IMR-90 (cell line): ENCODE results near the gene PAX8. TPM values are rescaled to one million over a fixed set of nuclear protein-coding genes. Genes with fewer than 3 reads are reported as not detected.

ENCODE experiments used
- ATAC-seq: fragments of 200-7000 bp; cut with Tn5 transposase; 2 replicates; pipeline ENCODE4 v1.9.1; 2020; ENCODE audit warnings: low read depth, mild to moderate bottlenecking, moderate library complexity
- BruUV-seq: library from RNA; stranded (reverse); fragments of 400-500 nt; replicated peaks from 2 replicates; lab custom pipeline; 2021; lab: Mats Ljungman, UMichigan
- CTCF ChIA-PET: fragments of 300-600 bp; formaldehyde crosslinking; extraction: SDS; loops from one replicate; lab custom pipeline; 2021; ENCODE audit warnings: antibody characterized with exemption; lab: Yijun Ruan, JAX
- POLR2A ChIA-PET: fragments of 300-600 bp; sonication (Branson Sonifier 250); formaldehyde crosslinking; loops from one replicate; lab custom pipeline; 2022; ENCODE audit warnings: antibody characterized with exemption; ENCODE audit not compliant: unreplicated experiment; lab: Charles Lee
- DNase-seq: peaks from one replicate; pipeline ENCODE4 v3.0.0; 2013
- H2AFZ ChIP-seq: replicated peaks from 2 replicates; pipeline ENCODE3; 2013; ENCODE audit warnings: low read length, mild to moderate bottlenecking; ENCODE audit not compliant: poor library complexity
- H2AK5ac ChIP-seq: 2 replicates; pipeline ENCODE4 v1.6.1; 2013; ENCODE audit warnings: low read depth, low read length, inconsistent platforms
- H2AK9ac ChIP-seq: replicated peaks from 2 replicates; pipeline ENCODE3; 2013; ENCODE audit warnings: mild to moderate bottlenecking, low read depth, low read length, moderate library complexity; ENCODE audit not compliant: poor library complexity
- H2BK120ac ChIP-seq: 2 replicates; pipeline ENCODE4 v1.6.1; 2013; ENCODE audit warnings: low read depth, low read length, inconsistent platforms
- H2BK15ac ChIP-seq: 3 replicates; pipeline ENCODE4 v1.6.1; 2013; ENCODE audit warnings: low read depth, low read length, inconsistent platforms
- H2BK20ac ChIP-seq: 2 replicates; pipeline ENCODE4 v1.6.1; 2013; ENCODE audit warnings: low read depth, mild to moderate bottlenecking, inconsistent platforms, low read length, moderate library complexity
- H2BK5ac ChIP-seq: 2 replicates; pipeline ENCODE4 v1.6.1; 2013; ENCODE audit warnings: mild to moderate bottlenecking, low read depth, low read length, inconsistent platforms; ENCODE audit not compliant: poor library complexity, severe bottlenecking
- H3K14ac ChIP-seq: replicated peaks from 2 replicates; pipeline ENCODE4 v1.6.1; 2013; ENCODE audit warnings: low read depth, low read length, inconsistent platforms
- H3K18ac ChIP-seq: 2 replicates; pipeline ENCODE4 v1.6.1; 2013; ENCODE audit warnings: low read depth, low read length, control low read depth
- H3K23ac ChIP-seq: 2 replicates; pipeline ENCODE4 v1.6.1; 2013; ENCODE audit warnings: low read depth, low read length, inconsistent platforms
- H3K27ac ChIP-seq: 2 replicates; pipeline ENCODE4 v1.5.1; 2013; ENCODE audit warnings: mild to moderate bottlenecking, control low read depth, low read length; ENCODE audit not compliant: insufficient read depth
- H3K27me3 ChIP-seq: 2 replicates; pipeline ENCODE4 v1.6.1; 2013; ENCODE audit warnings: low read length; ENCODE audit not compliant: control insufficient read depth, insufficient read depth
- H3K36me3 ChIP-seq: 2 replicates; pipeline ENCODE4 v1.6.1; 2013; ENCODE audit warnings: low read length, mixed read lengths; ENCODE audit not compliant: control insufficient read depth, insufficient read depth
- H3K4ac ChIP-seq: 2 replicates; pipeline ENCODE4 v1.6.1; 2013; ENCODE audit warnings: low read depth, low read length, inconsistent platforms
- H3K4me1 ChIP-seq: 2 replicates; pipeline ENCODE4 v1.6.1; 2013; ENCODE audit warnings: low read length, mixed read lengths; ENCODE audit not compliant: control insufficient read depth, insufficient read depth
- H3K4me2 ChIP-seq: 2 replicates; pipeline ENCODE4 v1.6.1; 2013; ENCODE audit warnings: low read depth, mild to moderate bottlenecking, control low read depth, low read length, moderate library complexity
- H3K4me3 ChIP-seq: 2 replicates; pipeline ENCODE4 v1.5.1; 2013; ENCODE audit warnings: low read depth, mild to moderate bottlenecking, control low read depth, low read length, moderate library complexity; ENCODE audit not compliant: insufficient read depth
- H3K56ac ChIP-seq: 2 replicates; pipeline ENCODE4 v1.6.1; 2013; ENCODE audit warnings: low read length, inconsistent platforms; ENCODE audit not compliant: insufficient read depth; ENCODE audit errors: extremely low read depth
- H3K79me1 ChIP-seq, 2 experiments: 2 replicates each; pipeline ENCODE4 v1.6.1; 2013; ENCODE audit warnings: low read length in 2 of 2, inconsistent platforms in 1 of 2, low read depth in 1 of 2
- H3K9ac ChIP-seq: 2 replicates; pipeline ENCODE4 v1.6.1; 2013; ENCODE audit warnings: low read depth, low read length, control low read depth
- H3K9me1 ChIP-seq: 2 replicates; pipeline ENCODE4 v1.6.1; 2013; ENCODE audit warnings: low read length, inconsistent platforms; ENCODE audit not compliant: insufficient read depth
- H3K9me3 ChIP-seq: 2 replicates; pipeline ENCODE4 v1.6.1; 2013; ENCODE audit warnings: low read length; ENCODE audit not compliant: control insufficient read depth, insufficient read depth
- H4K20me1 ChIP-seq: 2 replicates; pipeline ENCODE4 v1.6.1; 2013; ENCODE audit warnings: low read length, inconsistent platforms; ENCODE audit not compliant: insufficient read depth
- H4K5ac ChIP-seq: 2 replicates; pipeline ENCODE4 v1.6.1; 2013; ENCODE audit warnings: mild to moderate bottlenecking, low read depth, low read length, control low read depth
- H4K8ac ChIP-seq, 2 experiments: 2 replicates each; pipeline ENCODE4 v1.6.1; 2013; ENCODE audit warnings: low read depth in 2 of 2, low read length in 2 of 2, control low read depth in 1 of 2, inconsistent platforms in 1 of 2
- H4K91ac ChIP-seq: 2 replicates; pipeline ENCODE4 v1.6.1; 2013; ENCODE audit warnings: low read depth, low read length, inconsistent platforms; ENCODE audit not compliant: insufficient read depth
- WGBS, 2 experiments: methylation state at CpG; one replicate each; pipeline versions ENCODE4 v1.1.5 to v1.1.7; 2013; ENCODE audit warnings: missing lambda C conversion rate in 2 of 2; ENCODE audit not compliant: insufficient read length in 1 of 2; ENCODE audit errors: extremely low coverage in 2 of 2; 5-methylcytosine and 5-hydroxymethylcytosine counted together
- dilution Hi-C: fragments of 300-500 bp; cut with HindIII; formaldehyde crosslinking; loops from one replicate; pipeline ENCODE4 v1.14.3; 2018; ENCODE audit warnings: low sequenced_read_pairs; ENCODE audit not compliant: unreplicated experiment
- in situ Hi-C: fragments of 300-500 bp; cut with MboI; formaldehyde crosslinking; loops from 3 replicates; pipeline ENCODE4 v1.14.3; 2019; ENCODE audit warnings: low sequenced_read_pairs, inconsistent platforms, mixed read lengths
- intact Hi-C: fragments of 100-400 bp; cut with micrococcal nuclease; formaldehyde crosslinking; loops from 2 replicates; pipeline ENCODE4 v1.10.0; 2022
- polyA plus RNA-seq, 3 experiments: library from polyadenylated mRNA; depleted of rRNA; stranded (reverse); fragments of >200 nt; gene quantifications; 2 replicates each; pipeline ENCODE4 v1.2.3, GENCODE V29; 2012; ENCODE audit warnings: low replicate concordance in 1 of 3
- total RNA-seq: library from RNA; depleted of rRNA; stranded (reverse); fragments of >200 nt; gene quantifications from 2 replicates; pipeline ENCODE4 v1.2.3, GENCODE V29; 2012
- TF ChIP-seq, protein P1 (sequence below): fragments of 150-350 bp; IDR thresholded peaks from 2 replicates; pipeline ENCODE4 v1.6.1; 2016; ENCODE audit warnings: low read depth, mild to moderate bottlenecking, low read length, moderate library complexity, borderline replicate concordance

Gene PAX8
- total and polyA plus RNA-seq, 2 of the 4 experiments (the other 2 are of a cell fraction): 0.18 to 1.5 TPM

DNA sequence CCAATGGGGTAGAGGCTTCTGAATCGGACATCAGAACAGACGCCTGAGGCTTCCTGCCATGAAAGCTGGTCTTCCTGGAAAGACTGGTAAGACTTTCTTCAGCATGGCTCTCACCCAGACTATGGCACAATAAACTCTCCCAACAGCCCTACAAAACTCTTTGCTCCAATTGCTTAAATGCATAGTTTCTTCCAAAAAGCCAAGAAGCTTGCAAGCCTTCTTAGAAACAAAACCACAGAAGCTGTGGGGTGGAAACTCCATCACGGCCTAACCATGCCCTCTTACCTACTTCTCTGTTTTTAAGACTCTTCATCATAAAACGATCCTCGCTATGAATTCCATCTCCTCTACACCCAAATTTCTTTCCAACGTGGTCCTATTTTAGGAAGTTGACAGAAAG, 48.2 kb downstream of the PAX8 start:
- Histone ChIP-seq H3K14ac (no peak overlapping the region), H3K9me3 (no peaks in the 10 kb centered on the region), H3K18ac (no peak overlapping the region), H2AFZ (no peak overlapping the region), H4K20me1 (no peaks in the 10 kb centered on the region), H3K27ac (no peak overlapping the region), H2BK20ac (no peak overlapping the region), H3K23ac (no peak overlapping the region), H2BK5ac (no peak overlapping the region), H2BK15ac (no peak overlapping the region), H3K9me1 (no peaks in the 10 kb centered on the region), H3K9ac (no peak overlapping the region), H3K36me3 (no peaks in the 10 kb centered on the region), H2AK9ac (peak overlapping the region; percentile 3), H4K91ac (no peak overlapping the region), H2BK120ac (no peak overlapping the region), H3K79me1 (no peaks in the 10 kb centered on the region), H3K4ac (no peak overlapping the region), H3K27me3 (no peaks in the 10 kb centered on the region), H4K8ac (no peak overlapping the region), H3K4me3 (no peak overlapping the region), H3K56ac (no peak overlapping the region), H2AK5ac (no peak overlapping the region), H4K5ac (no peak overlapping the region), H3K4me2 (no peak overlapping the region), H3K4me1 (no peaks in the 10 kb centered on the region)
- intact Hi-C loops: no loop called here
- WGBS, 2 experiments: 100% methylated on average over 2 of the region's 6 CpGs; no CpG with 5 or more reads in 1 of the 2 experiments
- ChIA-PET POLR2A (no interaction called here), CTCF (no interaction called here)
- no TSS peak for BruUV-seq
- dilution Hi-C loops: no loop called here
- in situ Hi-C loops: no loop called here
- ATAC-seq: no peak
- TF ChIP-seq, protein P1, sequence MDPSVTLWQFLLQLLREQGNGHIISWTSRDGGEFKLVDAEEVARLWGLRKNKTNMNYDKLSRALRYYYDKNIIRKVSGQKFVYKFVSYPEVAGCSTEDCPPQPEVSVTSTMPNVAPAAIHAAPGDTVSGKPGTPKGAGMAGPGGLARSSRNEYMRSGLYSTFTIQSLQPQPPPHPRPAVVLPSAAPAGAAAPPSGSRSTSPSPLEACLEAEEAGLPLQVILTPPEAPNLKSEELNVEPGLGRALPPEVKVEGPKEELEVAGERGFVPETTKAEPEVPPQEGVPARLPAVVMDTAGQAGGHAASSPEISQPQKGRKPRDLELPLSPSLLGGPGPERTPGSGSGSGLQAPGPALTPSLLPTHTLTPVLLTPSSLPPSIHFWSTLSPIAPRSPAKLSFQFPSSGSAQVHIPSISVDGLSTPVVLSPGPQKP: no peak
- no peak for DNase-seq
